ENCODE measurements around the gene MNT.
A peak's percentile ranks its signal among the peaks of the same experiment; 100 is the strongest.

The MNT gene

GRCh38 chr17:2338315-2338657 lies 62.6 kb downstream of the MNT start:
- TF ChIP-seq, protein P1, sequence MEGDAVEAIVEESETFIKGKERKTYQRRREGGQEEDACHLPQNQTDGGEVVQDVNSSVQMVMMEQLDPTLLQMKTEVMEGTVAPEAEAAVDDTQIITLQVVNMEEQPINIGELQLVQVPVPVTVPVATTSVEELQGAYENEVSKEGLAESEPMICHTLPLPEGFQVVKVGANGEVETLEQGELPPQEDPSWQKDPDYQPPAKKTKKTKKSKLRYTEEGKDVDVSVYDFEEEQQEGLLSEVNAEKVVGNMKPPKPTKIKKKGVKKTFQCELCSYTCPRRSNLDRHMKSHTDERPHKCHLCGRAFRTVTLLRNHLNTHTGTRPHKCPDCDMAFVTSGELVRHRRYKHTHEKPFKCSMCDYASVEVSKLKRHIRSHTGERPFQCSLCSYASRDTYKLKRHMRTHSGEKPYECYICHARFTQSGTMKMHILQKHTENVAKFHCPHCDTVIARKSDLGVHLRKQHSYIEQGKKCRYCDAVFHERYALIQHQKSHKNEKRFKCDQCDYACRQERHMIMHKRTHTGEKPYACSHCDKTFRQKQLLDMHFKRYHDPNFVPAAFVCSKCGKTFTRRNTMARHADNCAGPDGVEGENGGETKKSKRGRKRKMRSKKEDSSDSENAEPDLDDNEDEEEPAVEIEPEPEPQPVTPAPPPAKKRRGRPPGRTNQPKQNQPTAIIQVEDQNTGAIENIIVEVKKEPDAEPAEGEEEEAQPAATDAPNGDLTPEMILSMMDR (IDR thresholded peaks at IDR 0.05; ENCODE audit: low read depth, low read length): no peak
- peak overlapping the region; percentile 87 for H3K4me3 ChIP-seq (ENCODE audit: low read depth, low read length)

GRCh38 chr17:2337544-2338314 lies 63.1 kb downstream of the MNT start:
- peak overlapping the region; percentile 87 for H3K4me3 ChIP-seq (ENCODE audit: low read depth, low read length)
- TF ChIP-seq, protein P1 (IDR thresholded peaks at IDR 0.05; ENCODE audit: low read depth, low read length): no peak

DNA sequence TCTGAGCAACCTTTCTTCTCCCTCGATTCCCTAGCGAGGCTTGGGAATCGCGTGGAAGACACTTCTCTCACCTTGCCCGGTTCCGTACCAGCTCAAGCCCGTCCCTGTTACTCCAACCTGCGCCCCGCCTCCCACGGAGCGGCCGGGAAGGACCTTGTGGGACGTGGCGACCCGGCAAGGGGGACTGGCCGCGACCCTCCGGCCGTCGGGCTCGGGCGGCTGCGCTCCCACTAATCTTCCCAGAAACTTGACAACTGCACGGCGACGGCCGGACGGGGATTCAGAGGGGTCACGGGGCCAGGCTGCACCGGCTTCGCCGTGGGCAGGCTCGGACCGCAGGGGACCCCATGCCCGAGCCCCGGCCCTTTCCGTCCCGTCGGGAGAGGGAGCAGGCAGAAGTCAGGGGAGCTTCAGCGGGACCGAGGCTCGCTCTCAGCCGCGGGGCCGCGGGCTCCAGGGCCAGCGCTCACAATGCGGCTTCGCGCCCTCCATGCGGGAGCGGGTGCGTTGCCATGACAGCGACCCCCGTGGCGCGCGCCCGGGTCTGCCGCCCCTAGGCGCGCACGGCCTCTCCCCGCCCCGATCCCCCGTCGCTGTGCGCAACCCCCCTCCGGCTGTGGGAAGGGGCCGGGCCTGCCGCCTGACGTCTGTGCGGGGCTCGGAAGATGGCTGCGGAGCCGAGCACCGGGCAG lies 63.9 kb downstream of the MNT start, which contains the start of gene SGSM2:
Gene SGSM2 (plus strand): TSS at position 650 of the 692 bp plus-strand sequence. CDS start 188 bp downstream, outside the sequence.
- H3K4me3 ChIP-seq (ENCODE audit: low read depth, low read length): peak within 1 kb of the TSS; percentile 87
- TF ChIP-seq, protein P1 (IDR thresholded peaks at IDR 0.05; ENCODE audit: low read depth, low read length): no peak

- TF ChIP-seq, protein P1 (IDR thresholded peaks at IDR 0.05; ENCODE audit: low read depth, low read length): no peak
These were observed 64.5 kb downstream of the MNT start, which contains the start of gene TSR1 for GRCh38 chr17:2336215-2336851. Gene TSR1, minus strand, starts transcription at chr17:2336457. Its CDS starts 30 bp downstream, at chr17:2336427.

DNA sequence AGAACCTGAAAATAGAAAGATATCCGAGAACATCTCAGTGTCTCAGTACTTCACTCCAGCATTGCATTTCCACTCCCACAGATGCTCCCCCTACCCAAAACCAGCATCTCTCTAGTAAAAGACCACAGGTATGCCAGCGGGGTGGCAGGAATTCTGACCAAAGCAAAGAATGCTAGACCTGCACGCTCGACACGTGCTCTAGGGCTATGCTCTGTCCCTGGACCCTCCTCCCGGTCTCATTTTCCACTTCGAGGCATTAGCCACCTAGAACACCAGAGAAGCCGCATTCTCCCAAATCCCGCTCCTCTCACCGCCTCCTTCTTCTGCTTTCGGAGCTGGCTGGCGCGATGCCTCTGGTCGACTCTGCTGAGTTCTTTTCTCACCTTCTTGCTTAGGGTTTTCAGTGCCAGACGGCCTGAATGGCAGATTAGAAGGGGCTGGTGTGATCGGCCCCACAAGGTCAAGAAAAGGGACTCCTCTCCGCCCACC lies 65.1 kb downstream of the MNT start:
- H3K4me3 ChIP-seq (ENCODE audit: low read depth, low read length): peak overlapping the region; percentile 87
- TF ChIP-seq, protein P1 (IDR thresholded peaks at IDR 0.05; ENCODE audit: low read depth, low read length): no peak

More at GRCh38 chr17:2336215-2336851, 64.5 kb downstream of the MNT start, which contains the start of gene TSR1:
- H3K4me3 ChIP-seq (ENCODE audit: low read depth, low read length): peak within 1 kb of the TSS; percentile 87
